Hepatocyte (in vitro differentiated cells): ENCODE data around the gene KCNMA1.

Experiments
- EZH2 ChIP-seq: fragments of 200-600 bp; sonication (generic); IDR thresholded peaks from 2 replicates; pipeline ENCODE4 v1.6.1; 2016; ENCODE audit warnings: antibody characterized with exemption, mild to moderate bottlenecking, borderline replicate concordance
- EZH2phosphoT487 ChIP-seq: fragments of 200-600 bp; sonication (generic); IDR thresholded peaks from one replicate; pipeline ENCODE4 v1.6.1; 2018; ENCODE audit warnings: antibody characterized with exemption, mild to moderate bottlenecking, low read depth, moderate library complexity; ENCODE audit not compliant: unreplicated experiment, severe bottlenecking
- TF ChIP-seq, protein P1 (sequence below): fragments of 200-600 bp; sonication (generic); IDR thresholded peaks from 2 replicates; pipeline ENCODE4 v1.5.1; 2016; ENCODE audit warnings: antibody characterized with exemption, mild to moderate bottlenecking; ENCODE audit not compliant: poor library complexity

- no peak for TF ChIP-seq EZH2
- TF ChIP-seq, protein P1, sequence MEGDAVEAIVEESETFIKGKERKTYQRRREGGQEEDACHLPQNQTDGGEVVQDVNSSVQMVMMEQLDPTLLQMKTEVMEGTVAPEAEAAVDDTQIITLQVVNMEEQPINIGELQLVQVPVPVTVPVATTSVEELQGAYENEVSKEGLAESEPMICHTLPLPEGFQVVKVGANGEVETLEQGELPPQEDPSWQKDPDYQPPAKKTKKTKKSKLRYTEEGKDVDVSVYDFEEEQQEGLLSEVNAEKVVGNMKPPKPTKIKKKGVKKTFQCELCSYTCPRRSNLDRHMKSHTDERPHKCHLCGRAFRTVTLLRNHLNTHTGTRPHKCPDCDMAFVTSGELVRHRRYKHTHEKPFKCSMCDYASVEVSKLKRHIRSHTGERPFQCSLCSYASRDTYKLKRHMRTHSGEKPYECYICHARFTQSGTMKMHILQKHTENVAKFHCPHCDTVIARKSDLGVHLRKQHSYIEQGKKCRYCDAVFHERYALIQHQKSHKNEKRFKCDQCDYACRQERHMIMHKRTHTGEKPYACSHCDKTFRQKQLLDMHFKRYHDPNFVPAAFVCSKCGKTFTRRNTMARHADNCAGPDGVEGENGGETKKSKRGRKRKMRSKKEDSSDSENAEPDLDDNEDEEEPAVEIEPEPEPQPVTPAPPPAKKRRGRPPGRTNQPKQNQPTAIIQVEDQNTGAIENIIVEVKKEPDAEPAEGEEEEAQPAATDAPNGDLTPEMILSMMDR = no peak
- no peak for TF ChIP-seq EZH2phosphoT487
Observed at GRCh38 chr10:77291596-77292505, 345.8 kb downstream of the KCNMA1 start.
